DMS79 treated with DMSO at 0.1 percent for 48 hours (cell line): Measurements from ENCODE around the gene NKD1.
"Not testable (repeated sequence)": the region's sequence is repeated elsewhere in the genome, so short reads cannot be mapped to it uniquely, and the experiment has no call there.

Experiments used
- DNase-seq: peaks from one replicate; lab custom pipeline; 2025; lab: John Stamatoyannopoulos, UW

Gene NKD1

DNA sequence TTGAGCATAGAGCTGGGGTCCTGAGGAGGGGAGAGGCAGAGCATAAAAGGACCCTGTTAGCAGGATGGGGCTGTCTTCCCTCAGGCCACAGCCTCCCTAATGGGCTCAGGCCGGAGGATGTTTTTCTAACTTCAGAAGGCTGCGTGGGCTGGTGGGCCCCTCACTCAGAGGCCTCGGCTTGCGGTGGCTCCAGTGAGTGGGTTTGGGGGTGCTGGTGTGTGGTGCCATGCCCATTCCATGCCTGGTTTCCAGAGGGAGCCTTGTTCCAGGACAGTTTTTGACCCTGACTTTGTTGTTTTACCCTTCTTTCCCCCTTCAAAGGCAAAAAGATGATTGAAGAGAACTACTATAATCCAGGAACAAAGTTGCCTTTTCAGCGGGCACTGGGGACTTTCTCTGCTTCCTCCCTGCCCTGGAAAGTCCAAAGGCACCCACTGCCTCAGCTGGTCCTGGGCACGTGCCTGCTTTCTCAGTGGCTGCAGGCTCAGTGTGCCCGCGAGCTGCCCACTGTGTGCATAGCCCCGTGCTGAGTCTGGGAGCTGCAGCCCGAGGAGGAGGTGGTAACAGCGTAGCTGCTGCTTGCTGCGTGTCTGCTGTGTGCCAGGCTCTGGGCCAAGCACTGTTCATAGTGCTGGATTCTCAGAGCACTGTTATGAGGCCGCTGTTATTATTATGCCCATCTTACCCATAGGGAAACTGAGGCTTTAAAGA lies 11.8 kb downstream of the NKD1 start:
- DNase-seq, result no peak

DNA sequence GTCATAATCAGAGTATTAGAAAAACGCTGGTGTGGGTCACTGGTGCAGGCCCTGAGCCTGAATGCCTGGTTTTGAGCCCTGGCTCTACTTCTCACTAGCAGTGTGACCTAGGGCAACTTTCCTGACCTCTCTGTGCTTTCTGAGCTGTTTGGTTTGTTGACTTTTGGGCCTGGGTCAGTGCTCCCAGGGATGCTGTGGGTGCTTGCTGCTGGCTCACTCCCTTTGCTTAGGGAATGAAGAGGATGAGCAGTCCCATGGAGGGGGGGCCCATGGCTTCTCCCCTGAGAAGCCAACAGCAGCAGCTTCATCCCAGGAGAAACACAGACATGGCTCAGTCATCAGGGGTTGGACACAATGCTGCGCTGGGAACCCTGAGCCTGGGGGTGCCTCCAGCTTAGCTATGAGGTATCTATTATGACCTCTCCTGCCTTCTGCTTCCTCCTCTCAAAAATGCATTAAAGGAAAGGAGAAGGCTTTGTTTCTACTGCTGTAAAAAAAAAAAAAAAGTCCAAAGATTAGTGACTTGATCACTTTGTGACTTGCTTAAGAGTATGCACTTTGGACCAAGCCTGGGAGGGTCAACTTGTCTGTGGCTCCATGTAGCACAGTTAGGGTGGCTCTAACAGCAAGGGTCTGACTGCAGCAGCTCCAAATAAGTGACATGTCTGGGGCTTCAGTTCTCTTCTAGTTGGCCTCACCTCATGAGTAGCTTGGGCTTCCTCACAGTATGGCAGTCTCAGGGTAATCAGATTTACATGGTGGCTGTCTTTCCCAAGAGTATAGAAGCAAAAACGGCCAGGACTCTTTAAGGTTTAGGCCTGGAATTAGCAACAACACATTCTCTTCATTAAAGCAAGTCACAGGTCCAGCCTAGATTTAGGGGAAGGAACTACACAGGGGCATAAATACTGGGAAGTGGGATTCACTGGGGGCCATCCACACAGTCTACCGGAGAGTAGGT lies 13.0 kb downstream of the NKD1 start:
- DNase-seq, result no peak

DNA sequence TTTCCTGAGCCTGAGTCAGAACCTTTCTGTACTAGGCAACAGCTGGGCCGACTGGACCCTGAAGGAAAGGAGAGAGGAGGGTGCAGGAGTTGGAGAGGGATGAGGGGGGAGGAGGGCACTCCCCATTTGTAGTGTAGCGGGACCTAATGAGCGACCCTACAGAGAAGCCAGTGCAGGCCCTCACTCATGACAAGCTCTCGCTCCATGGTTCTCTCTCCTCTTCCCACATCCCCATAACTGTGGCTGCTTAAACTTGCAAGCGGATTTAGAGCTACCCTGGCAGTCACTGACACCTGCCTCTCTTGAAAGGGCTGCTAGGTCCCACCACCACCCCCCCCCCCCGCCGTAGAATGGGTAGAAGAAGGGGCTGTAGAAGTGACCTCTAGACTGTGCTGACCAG lies 14.5 kb downstream of the NKD1 start:
- no peak for DNase-seq

DNA sequence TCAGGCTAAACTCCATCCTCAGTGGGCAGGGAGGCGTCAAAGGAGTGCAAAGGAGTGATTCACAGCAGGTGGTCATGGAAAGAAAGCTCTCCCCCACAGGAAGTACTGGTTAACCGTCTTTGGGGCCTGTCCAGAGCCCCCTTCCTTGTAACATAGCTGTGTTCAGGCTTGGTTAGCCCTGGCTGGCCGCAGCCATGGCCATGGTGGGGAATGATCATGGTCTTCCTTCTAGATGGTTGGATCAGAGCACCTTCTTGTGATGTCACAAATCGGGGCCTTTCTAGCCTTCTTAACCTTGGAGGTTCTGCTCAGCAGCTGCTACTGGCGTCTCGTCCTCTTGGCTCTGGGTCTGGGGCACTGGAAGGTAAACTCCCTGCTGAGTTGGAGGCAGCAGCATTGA lies 15.8 kb downstream of the NKD1 start:
- no peak for DNase-seq

DNA sequence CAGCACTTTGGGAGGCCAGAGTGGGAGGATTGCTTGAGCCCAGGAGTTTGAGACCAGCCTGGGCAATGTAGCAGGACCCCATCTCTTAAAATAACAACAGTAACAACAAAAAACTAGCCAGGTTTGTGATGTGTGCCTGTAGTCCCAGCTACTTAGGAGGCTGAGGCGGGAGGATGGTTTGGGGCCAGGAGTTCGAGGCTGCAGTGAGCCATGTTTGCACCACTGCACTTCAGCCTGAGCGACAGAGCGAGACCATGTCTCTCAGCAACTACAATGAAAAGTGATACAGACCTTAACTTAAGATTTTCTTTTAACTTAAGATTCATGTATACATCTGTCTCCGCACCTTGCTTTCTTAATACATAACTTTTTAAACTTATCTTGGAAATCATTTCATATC lies 17.2 kb downstream of the NKD1 start:
- DNase-seq, result no peak

DNA sequence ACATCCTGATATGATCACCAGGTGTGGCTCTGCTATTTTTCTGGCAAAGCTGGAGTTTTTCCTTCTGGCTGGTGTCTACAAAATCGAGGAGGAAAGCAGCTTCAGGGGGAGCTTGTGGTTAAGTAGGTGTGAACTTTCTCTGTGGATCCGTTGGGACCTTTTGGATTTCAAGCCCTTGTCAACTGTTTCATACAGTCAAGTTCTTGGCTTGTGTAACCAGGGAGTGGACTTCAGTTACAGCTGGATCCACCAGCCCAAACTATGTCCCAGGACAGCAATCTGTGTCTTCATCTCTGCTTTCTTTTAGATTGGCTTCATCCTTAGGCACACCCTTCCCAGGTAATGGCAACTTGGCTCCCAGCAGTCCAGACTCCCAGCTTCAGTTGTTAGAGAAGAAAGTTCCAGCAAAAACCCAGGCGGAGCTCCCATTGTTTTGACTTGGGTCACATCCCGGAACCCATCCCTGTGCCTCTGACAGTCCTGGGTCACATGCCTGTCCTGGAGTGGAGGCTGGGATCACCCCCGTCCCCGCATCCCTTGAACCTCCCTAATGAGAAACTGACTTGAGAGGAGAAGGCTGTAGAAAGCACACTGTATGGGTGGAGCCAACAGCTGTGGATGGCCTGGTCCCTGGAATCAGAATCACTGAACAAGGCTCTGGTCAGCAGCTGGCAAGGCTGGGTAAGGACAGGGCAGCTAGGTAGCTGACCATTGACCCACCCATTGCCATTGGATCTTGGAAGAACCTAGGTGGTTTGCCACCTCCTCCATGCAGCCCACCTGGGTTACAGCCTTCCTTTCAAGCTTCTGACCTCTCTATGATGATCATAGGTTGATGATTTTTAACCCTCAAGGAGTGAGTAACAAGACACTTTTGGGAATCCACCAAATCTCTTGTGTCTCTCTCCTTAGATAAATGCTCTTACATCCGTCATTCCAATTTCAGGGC lies 18.1 kb downstream of the NKD1 start:
- no peak for DNase-seq

DNA sequence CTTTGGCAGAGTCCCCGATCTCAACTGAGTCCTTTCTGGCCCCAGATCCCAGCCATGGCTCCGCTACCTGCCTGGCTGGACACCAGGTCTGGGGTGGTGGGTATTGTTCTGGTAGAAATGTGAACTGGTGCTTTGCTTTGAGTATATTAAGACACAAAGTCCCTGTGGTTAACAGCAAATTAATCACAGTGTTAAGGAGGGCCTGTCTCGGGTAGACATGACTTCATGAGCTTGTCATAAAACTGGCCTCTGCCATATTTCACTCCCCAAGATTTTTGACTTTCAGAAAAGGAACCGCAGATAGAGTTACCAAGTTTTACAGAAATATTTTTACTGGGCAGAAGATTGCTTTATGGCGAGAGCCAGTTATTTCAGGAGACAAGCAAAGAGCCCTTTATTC lies 19.5 kb downstream of the NKD1 start:
- no peak for DNase-seq

DNA sequence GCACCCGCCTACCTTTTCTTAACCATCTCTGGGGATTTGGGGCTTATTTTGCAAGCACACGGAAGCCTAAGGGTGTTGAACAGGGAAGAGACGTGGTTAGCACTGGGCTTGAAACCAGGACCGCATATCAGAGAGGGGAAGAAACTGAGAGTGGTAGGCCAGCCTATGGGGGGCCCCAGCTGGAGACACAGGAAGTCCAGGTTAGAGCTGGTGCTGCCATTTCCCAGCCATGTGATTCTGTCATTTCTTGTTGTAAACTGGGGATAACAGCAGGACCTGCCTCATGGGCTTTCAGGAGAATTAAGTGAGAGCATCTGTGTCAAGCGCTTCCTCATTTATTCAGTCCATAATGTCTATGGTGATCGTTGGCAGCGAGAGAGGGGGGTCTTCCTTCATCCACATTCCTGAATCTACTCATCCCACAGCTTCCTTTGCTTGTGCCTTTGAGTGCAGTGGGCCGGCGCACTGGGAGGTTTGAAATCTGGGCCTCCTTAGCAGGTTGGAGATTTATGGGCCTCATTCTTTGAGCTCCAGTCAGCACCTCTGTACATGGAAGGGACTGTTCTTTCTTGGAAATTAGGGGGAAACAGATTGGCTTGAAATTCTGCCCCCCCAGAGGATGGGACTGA lies 20.1 kb downstream of the NKD1 start:
- DNase-seq, result no peak

DNA sequence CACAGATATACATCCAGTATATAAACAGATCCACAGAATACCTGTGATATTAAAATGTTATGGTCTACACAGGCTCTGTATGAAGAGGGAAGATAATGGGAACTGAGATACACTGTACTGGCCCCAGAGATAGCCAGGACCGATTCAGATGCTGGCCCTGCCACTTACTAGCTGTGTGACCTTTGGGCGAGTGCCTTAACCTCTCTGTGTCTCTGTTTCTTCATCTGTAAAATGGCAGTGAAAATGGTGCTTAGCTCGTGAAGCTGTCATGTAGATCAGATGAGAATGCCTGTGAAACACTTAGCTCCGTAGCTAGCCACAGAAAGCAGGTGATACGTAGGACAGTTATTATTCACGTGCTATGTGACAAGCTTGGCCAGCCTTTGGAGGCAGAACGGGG lies 22.2 kb downstream of the NKD1 start:
- no peak for DNase-seq

DNA sequence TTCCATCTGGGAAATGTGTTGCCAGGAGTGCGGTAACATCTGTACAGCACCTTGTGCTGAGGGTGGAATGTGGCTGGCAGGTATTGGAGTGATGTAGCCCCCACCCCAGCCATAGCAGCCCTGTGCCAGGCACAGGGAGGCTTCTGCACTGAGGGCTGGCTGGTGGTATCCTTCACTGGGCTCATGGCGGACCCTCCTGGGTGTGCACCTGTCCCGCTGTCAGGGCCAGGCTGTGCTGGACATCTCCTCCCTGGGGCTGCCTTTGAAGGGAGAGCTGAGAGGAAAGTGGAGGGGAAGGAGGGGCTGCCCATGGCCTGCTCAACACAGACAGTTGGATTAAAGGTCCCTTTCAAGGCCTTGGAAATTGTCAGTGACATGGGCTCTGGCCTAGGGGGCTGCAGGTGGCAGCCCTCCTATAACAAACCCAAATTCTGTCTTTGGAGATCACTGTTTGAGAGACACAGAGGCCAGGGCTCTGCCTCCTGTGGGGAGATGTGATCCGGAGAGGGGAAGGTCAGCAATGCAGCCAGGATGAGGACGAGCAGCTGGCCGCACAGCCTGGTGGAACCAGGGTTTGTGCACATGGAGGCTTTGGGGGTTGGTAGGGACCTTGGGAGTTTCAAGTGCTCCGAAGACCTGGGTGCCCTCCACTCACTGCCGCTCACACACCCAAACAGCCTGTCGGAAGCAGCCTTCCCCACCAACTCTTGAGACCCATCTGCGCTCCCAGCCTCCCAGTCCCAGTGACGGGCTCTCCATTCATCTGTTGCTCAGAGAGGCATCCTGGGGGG lies 22.8 kb downstream of the NKD1 start:
- no peak for DNase-seq

DNA sequence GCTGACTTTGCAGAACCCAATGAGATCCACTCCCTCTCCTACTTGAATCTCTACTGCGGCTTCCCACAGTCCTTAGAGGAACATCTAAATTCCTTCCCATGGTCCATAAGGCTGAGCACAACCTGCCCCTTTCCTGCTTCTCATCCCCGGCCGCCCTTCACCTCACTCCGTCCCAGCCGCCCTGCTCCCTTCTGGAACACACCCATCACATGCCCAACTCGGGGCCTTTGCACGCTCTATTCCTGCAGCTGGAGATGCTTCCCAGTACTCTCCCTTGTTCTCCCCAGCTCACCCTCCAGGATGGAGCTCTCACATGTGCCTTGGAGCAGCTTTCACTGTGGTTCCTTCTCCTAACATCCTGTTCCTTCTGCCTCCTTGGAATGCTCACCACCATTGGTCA lies 23.6 kb downstream of the NKD1 start:
- DNase-seq, result no peak

DNA sequence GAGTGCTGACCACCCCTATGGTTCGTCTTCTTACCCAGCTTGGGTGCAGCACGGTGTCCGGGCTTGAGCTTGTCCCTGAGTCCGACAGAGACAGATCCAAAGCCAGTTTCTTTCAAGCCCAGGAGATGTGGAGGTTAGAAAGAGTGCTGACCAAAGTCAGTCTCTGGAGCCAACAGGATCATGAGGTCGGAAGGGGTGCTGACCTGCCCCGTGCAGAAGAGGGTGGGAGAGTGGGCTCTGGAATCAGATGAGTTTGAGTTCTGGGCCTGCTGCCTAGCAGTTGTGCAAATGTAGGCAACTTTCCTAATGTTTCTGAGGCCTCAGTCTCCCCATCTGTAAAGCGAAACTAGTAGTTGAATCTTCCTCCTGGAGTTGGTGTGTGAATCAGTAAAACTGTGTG lies 24.5 kb downstream of the NKD1 start:
- no peak for DNase-seq

DNA sequence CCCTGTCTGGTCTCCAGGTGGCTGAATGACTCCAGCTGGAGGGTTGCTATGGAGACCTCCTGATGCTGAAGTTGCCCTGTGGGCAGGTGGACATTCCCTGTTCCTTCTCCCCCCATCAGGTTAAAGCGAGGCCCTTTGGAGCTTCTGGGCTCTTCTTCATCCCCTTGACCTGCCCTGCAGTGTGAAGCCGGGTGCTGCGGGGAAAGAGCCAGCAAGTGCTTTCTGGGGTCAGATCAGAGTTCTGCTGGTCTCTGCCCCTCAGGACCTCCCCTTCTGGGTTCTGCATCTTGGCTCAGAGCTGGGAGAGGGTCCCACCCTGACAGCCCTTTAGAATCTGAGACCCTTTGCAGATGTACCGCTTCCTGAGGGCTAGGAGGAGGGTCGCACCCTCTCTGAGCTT lies 25.1 kb downstream of the NKD1 start:
- no peak for DNase-seq

DNA sequence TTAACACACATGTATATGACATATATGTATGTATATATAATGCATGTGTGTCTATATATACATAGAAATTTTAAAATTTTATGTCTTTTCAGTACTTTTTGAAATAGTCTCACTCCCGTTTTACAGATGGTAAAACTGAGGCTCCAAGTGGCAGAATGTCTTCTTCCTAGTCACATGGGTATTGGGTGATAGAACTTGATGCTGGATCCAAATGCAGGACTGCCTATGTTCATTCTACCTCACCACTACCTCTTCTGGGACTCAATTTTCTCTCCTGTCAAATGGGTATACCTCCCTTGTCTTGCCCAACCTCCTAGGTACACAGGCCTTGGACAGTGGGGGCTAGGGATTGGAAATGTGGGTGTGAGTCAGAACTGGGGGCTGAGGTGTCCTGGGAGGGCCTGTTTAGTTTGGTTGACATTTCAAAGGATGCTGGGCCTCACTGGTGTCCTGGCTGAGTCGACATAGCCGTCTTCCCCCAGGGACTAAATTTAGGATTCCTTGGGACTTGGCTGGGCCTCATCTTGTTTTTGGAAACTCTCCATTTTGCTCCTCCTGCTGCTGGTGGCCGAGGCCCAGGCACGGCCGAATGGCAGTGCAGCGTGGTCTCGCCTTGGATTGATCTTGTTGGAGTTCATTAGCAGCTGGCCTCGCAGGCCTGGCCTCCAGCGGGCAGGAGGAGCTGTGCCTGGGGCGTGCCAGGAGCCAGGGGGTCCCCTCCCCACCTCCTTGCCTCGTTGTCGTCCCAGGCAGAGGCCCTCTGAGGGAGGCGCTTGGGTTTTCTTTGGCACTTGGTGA lies 25.9 kb downstream of the NKD1 start:
- no peak for DNase-seq

DNA sequence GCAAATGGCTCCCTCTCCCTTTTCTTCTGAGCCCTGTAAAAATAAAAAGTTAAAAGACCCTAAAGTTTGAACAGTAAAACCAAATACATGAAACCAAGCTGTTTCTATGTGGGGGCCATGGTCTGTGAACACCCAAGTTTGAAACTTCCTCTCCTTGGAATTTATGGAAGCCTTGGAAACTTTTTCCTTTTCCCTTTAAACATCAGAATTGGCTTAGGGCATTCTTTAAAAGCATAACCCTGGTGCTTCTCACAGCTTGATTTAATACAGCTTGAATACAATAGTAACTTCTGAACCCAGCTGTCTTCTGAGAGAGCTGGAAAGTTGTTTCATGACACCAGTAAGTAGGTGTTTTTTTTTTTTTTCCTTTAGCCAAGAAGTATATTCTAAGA lies 26.5 kb downstream of the NKD1 start:
- no peak for DNase-seq

DNA sequence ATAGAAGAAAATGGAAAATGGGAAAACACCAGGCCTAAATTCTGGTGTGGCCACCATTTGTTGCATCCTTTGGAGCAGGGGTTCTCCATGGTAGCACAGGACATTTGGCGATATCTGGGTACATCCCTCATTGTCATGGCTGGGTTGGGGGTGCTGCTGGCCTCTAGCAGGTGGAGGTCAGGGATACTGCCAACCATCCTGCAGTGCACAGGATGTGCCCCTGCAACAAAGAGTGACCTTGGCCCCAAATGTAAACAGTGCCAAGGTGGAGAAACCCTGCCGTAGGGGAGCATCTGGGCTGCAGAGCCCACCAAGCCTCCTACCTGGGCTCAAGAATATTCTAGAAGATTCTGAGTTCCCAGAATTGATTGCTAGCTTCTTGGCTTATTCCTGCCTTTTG lies 27.5 kb downstream of the NKD1 start:
- no peak for DNase-seq

DNA sequence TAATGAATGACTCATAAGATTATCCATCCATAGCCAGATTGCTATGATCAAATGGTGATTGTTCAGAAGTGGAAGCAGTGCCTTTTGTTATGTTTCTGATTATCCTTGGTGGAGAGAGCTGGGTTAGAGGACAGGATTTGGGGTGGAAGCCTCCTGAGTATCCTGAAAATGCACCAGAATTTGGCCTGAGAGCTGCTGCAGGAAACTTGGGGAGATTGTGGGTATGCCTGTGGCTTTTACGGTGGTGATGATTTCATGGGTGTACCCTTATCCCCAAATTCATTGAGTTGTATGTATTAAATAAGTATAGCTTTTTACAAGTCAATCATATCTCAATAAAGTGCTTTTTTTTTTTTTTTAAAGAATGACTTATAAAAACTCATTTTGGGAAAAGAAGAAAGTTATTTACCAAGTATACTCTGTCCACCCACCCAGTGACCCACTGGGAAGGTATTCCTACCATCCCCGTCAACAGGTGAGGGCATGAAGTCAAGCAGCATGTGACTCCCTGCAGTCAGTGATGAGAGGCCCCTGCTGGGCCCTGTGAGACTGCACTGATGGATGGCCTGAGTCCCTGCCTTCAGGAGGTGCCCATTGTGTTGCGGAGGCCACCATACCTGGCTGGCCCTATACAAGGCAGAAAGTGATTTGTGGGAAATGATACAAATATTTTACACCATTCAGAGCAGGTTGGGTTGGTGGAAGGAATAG lies 28.4 kb downstream of the NKD1 start:
- DNase-seq, result no peak

DNA sequence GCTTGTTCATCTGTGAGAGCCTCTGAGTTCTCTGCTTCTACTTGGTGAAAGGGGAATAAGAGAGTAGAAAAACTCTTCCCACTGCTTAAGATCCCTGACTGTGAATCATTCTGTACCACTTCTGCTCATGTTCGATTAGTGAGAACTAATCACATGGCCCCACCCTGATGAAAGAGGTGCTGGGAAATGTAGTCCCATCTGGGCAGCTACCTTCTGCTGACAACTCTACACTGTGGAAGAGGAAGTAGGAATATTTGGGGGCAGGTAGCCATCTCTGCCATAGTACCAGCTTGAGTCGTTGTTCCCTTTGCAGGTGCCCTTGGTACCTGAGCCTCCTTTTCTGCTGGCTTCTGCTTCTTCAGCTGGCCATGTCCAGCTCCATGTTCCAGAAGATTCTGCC lies 29.9 kb downstream of the NKD1 start:
- no peak for DNase-seq

DNA sequence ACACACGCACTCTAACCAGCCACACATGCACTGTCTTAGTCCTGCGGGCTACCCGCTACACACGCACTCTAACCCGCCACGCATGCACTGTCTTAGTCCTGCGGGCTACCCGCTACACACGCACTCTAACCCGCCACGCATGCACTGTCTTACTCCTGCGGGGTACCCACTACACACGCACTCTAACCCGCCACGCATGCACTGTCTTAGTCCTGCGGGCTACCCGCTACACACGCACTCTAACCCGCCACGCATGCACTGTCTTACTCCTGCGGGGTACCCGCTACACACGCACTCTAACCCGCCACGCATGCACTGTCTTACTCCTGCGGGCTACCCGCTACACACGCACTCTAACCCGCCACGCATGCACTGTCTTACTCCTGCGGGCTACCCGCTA lies 31.2 kb downstream of the NKD1 start:
- DNase-seq, result not testable (repeated sequence)
